ENCODE results near the gene PAX2.

PAX2 gene

GRCh38 chr10:100760726-100761125 lies 15.3 kb downstream of the PAX2 start:
- DNase-seq = no peak

GRCh38 chr10:100761191-100761590 lies 15.8 kb downstream of the PAX2 start:
- DNase-seq = no peak

- no peak for DNase-seq
Observed at GRCh38 chr10:100763043-100763747, 17.8 kb downstream of the PAX2 start.

GRCh38 chr10:100766693-100767421 lies 21.5 kb downstream of the PAX2 start:
- no peak for DNase-seq

GRCh38 chr10:100767422-100767775 lies 22.0 kb downstream of the PAX2 start:
- no peak for DNase-seq

GRCh38 chr10:100769481-100769880 lies 24.1 kb downstream of the PAX2 start:
- no peak for DNase-seq

GRCh38 chr10:100773646-100774045 lies 28.3 kb downstream of the PAX2 start:
- no peak for DNase-seq

GRCh38 chr10:100774223-100774622 lies 28.8 kb downstream of the PAX2 start:
- no peak for DNase-seq

- DNase-seq = no peak
Observed at GRCh38 chr10:100774876-100775275, 29.5 kb downstream of the PAX2 start.

GRCh38 chr10:100775386-100775785 lies 30.0 kb downstream of the PAX2 start:
- DNase-seq = no peak

GRCh38 chr10:100775871-100776270 lies 30.5 kb downstream of the PAX2 start:
- no peak for DNase-seq

GRCh38 chr10:100776671-100777070 lies 31.3 kb downstream of the PAX2 start:
- no peak for DNase-seq

- DNase-seq = no peak
Observed at GRCh38 chr10:100779329-100779728, 33.9 kb downstream of the PAX2 start.

- no peak for DNase-seq
Observed at GRCh38 chr10:100780324-100780723, 34.9 kb downstream of the PAX2 start.

- DNase-seq = no peak
Observed at GRCh38 chr10:100781145-100781665, 35.8 kb downstream of the PAX2 start.

GRCh38 chr10:100782461-100783244 lies 37.3 kb downstream of the PAX2 start:
- DNase-seq = no peak

- DNase-seq = no peak
Observed at GRCh38 chr10:100784126-100784525, 38.7 kb downstream of the PAX2 start.

- no peak for DNase-seq
Observed at GRCh38 chr10:100786591-100786990, 41.2 kb downstream of the PAX2 start.

- DNase-seq = no peak
Observed at GRCh38 chr10:100788002-100788903, 42.9 kb downstream of the PAX2 start.

GRCh38 chr10:100790761-100791208 lies 45.4 kb downstream of the PAX2 start:
- DNase-seq = no peak

- no peak for DNase-seq
Observed at GRCh38 chr10:100791369-100792058, 46.1 kb downstream of the PAX2 start.

GRCh38 chr10:100792574-100792973 lies 47.2 kb downstream of the PAX2 start:
- DNase-seq = no peak

Measured in activated CD8-positive, alpha-beta memory T cell treated with anti-CD3 and anti-CD28 coated beads, Interleukin-2, amount 50 U/mL, for 4 hours (primary cell).